Peyer's patch (tissue), 4 donors: ENCODE data around the gene KCNA10.

Source experiments
- CTCF ChIP-seq, 6 experiments: fragments of 450-650 bp in 4 of 6; fragments of 200-600 bp in 2 of 6; sonication (generic) in 1 of 6; IDR thresholded peaks; one replicate each; pipeline ENCODE4 v1.5.1; 2017 to 2019; ENCODE audit warnings: antibody characterized with exemption in 6 of 6, mild to moderate bottlenecking in 3 of 6, moderate library complexity in 1 of 6
- POLR2A ChIP-seq, 2 donors: fragments of 450-650 bp; IDR thresholded peaks; one replicate each; pipeline ENCODE4 v1.5.1; 2017; ENCODE audit warnings: antibody characterized with exemption in 2 of 2, mild to moderate bottlenecking in 2 of 2, moderate library complexity in 2 of 2

- TF ChIP-seq CTCF (IDR thresholded peaks at IDR 0.05), result no peak
- TF ChIP-seq POLR2A (IDR thresholded peaks at IDR 0.05), result no peak
Measured at GRCh38 chr1:110471131-110471530, 47.8 kb downstream of the KCNA10 start.
